Activated B cell treated with CpG ODN at 0.5 μM for 24 hours (primary cell): ENCODE data around the gene CCDC78. TPM values are rescaled to one million over a fixed set of nuclear protein-coding genes. Genes with fewer than 3 reads are reported as not detected.

Experiments
- ATAC-seq: fragments of 200-7000 bp; cut with Tn5 transposase; one replicate; pipeline ENCODE4 v1.10.0; 2021; ENCODE audit warnings: low read depth, mild to moderate bottlenecking, moderate library complexity
- CTCF ChIA-PET: fragments of 350-600 bp; sonication (Branson Sonifier 250); formaldehyde crosslinking; loops from one replicate; lab custom pipeline; 2021; ENCODE audit warnings: antibody characterized with exemption; lab: Charles Lee
- POLR2A ChIA-PET: fragments of 350-600 bp; sonication (Branson Sonifier 250); formaldehyde crosslinking; loops from one replicate; lab custom pipeline; 2021; ENCODE audit warnings: antibody characterized with exemption; lab: Charles Lee
- DNase-seq: peaks from one replicate; pipeline ENCODE4 v3.0.0; 2022
- H3K27ac Mint-ChIP-seq: one replicate; pipeline ENCODE4 v1.8.0; 2020; ENCODE audit warnings: mixed read lengths
- H3K27me3 Mint-ChIP-seq: one replicate; pipeline ENCODE4 v1.8.0; 2021; ENCODE audit warnings: mixed read lengths
- H3K36me3 Mint-ChIP-seq: one replicate; pipeline ENCODE4 v1.8.0; 2021; ENCODE audit warnings: low read depth, mixed read lengths
- H3K4me1 Mint-ChIP-seq: one replicate; pipeline ENCODE4 v1.8.0; 2021; ENCODE audit warnings: mixed read lengths
- H3K4me3 Mint-ChIP-seq: one replicate; pipeline ENCODE4 v1.8.0; 2020; ENCODE audit warnings: mild to moderate bottlenecking, mixed read lengths
- H3K9me3 Mint-ChIP-seq: one replicate; pipeline ENCODE4 v1.8.0; 2020; ENCODE audit warnings: mixed read lengths
- CTCF ChIP-seq: fragments of 200-600 bp; IDR thresholded peaks from one replicate; pipeline ENCODE4 v1.8.0; 2022; ENCODE audit warnings: antibody characterized with exemption, mild to moderate bottlenecking
- intact Hi-C: fragments of 100-400 bp; cut with micrococcal nuclease; formaldehyde crosslinking; loops from one replicate; pipeline ENCODE4 v1.15.1; 2024
- total RNA-seq: library from RNA; stranded (reverse); gene quantifications from 2 replicates; pipeline ENCODE4 v1.2.3, GENCODE V29; 2022

Gene CCDC78
- total RNA-seq, 1 donor from 2014 or later: 4.8 TPM

- Mint-ChIP-seq H3K9me3 (no peaks in the 10 kb centered on the region), H3K27me3 (peaks cover 43% of the 10 kb centered on the region), H3K4me1 (peaks cover 4% of the 10 kb centered on the region), H3K27ac (no peak overlapping the region), H3K4me3 (no peak overlapping the region), H3K36me3 (no peaks in the 10 kb centered on the region)
- TF ChIP-seq CTCF: no peak
- ATAC-seq (no peak), DNase-seq (no peak)
- ChIA-PET POLR2A (interaction anchor here (2.2 kb wide), 1 partner anchor 16 kb away, joined by 5 read pairs; the partner anchor contains the start of gene WDR24), CTCF (no interaction called here)
- intact Hi-C loops: no loop called here
Measured at GRCh38 chr16:706189-707061, 19.8 kb downstream of the CCDC78 start.

GRCh38 chr16:705431-706188 is 20.6 kb downstream of the CCDC78 start, which contains the start of gene FBXL16:
FBXL16 (minus strand) TSS chr16:705801; CDS start chr16:697405, 8,396 bp downstream.
- ATAC-seq: no peak
- H3K4me3 Mint-ChIP-seq: no peak within 1 kb of the TSS
- H3K9me3 Mint-ChIP-seq: no peaks in the 10 kb centered on the region
- H3K27me3 Mint-ChIP-seq: peaks cover 46% of the 10 kb centered on the region
- H3K27ac Mint-ChIP-seq: no peak within 1 kb of the TSS
- POLR2A ChIA-PET: no interaction called here
- intact Hi-C loops: no loop called here
- H3K36me3 Mint-ChIP-seq: no peaks in the 10 kb centered on the region
- CTCF ChIA-PET: no interaction called here
- H3K4me1 Mint-ChIP-seq: peaks cover 4% of the 10 kb centered on the region
- TF ChIP-seq CTCF: no peak
- DNase-seq: no peak

GRCh38 chr16:704552-705380 is 21.5 kb downstream of the CCDC78 start:
- H3K27me3 Mint-ChIP-seq: peaks cover 47% of the 10 kb centered on the region
- intact Hi-C loops: no loop called here
- ChIA-PET CTCF (no interaction called here), POLR2A (interaction anchor here (0.6 kb wide), 1 partner anchor 15 kb away, joined by 3 read pairs; the partner anchor contains the start of gene WDR24)
- H3K27ac Mint-ChIP-seq: no peak overlapping the region
- no peak overlapping the region for H3K4me3 Mint-ChIP-seq
- no peaks in the 10 kb centered on the region for H3K36me3 Mint-ChIP-seq
- H3K9me3 Mint-ChIP-seq: no peaks in the 10 kb centered on the region
- no peak for TF ChIP-seq CTCF
- DNase-seq (no peak), ATAC-seq (no peak)
- H3K4me1 Mint-ChIP-seq: peaks cover 4% of the 10 kb centered on the region

GRCh38 chr16:704047-704446 is 22.2 kb downstream of the CCDC78 start:
- Mint-ChIP-seq H3K27me3 (peaks cover 47% of the 10 kb centered on the region), H3K27ac (no peak overlapping the region), H3K4me1 (peaks cover 4% of the 10 kb centered on the region), H3K4me3 (no peak overlapping the region), H3K36me3 (no peaks in the 10 kb centered on the region), H3K9me3 (no peaks in the 10 kb centered on the region)
- ATAC-seq (no peak), DNase-seq (no peak)
- intact Hi-C loops: no loop called here
- TF ChIP-seq CTCF: no peak
- ChIA-PET CTCF (no interaction called here), POLR2A (no interaction called here)
